Measurements from ENCODE around the gene ZSCAN9.

ZSCAN9 gene

GRCh38 chr6:28225056-28225834 is at the start of gene ZSCAN9:
TSS of gene ZSCAN9 (plus strand) at chr6:28225275. CDS start at chr6:28227085, 1,810 bp downstream.
- no peak for FAIRE-seq

- no peak for FAIRE-seq
These were observed 48.7 kb upstream of the ZSCAN9 start for GRCh38 chr6:28176373-28176772.

- no peak for FAIRE-seq
These were observed 42.8 kb upstream of the ZSCAN9 start for GRCh38 chr6:28182255-28182654.

GRCh38 chr6:28188111-28188979 is 36.7 kb upstream of the ZSCAN9 start:
- no peak for FAIRE-seq

- FAIRE-seq = no peak
These were observed 25.1 kb upstream of the ZSCAN9 start for GRCh38 chr6:28200020-28200419.

- no peak for FAIRE-seq
These were observed 21.9 kb upstream of the ZSCAN9 start for GRCh38 chr6:28203201-28203600.

GRCh38 chr6:28205879-28206278 is 19.2 kb upstream of the ZSCAN9 start:
- FAIRE-seq = no peak

GRCh38 chr6:28206527-28206926 is 18.5 kb upstream of the ZSCAN9 start:
- no peak for FAIRE-seq

- FAIRE-seq = no peak
These were observed 18.1 kb upstream of the ZSCAN9 start for GRCh38 chr6:28206928-28207509.

GRCh38 chr6:28207510-28208110 is 17.5 kb upstream of the ZSCAN9 start:
- FAIRE-seq = no peak

GRCh38 chr6:28208111-28208659 is 16.9 kb upstream of the ZSCAN9 start:
- FAIRE-seq = no peak

GRCh38 chr6:28209753-28210535 is 15.1 kb upstream of the ZSCAN9 start:
- FAIRE-seq = no peak

- FAIRE-seq = no peak
These were observed 13.1 kb upstream of the ZSCAN9 start for GRCh38 chr6:28211840-28212509.

- no peak for FAIRE-seq
These were observed 12.4 kb upstream of the ZSCAN9 start for GRCh38 chr6:28212510-28213212.

GRCh38 chr6:28213213-28213523 is 11.9 kb upstream of the ZSCAN9 start:
- FAIRE-seq = no peak

- no peak for FAIRE-seq
These were observed 9.7 kb upstream of the ZSCAN9 start for GRCh38 chr6:28215425-28215824.

- FAIRE-seq = no peak
These were observed 7.2 kb upstream of the ZSCAN9 start for GRCh38 chr6:28217890-28218289.

- no peak for FAIRE-seq
These were observed 6.5 kb upstream of the ZSCAN9 start for GRCh38 chr6:28218312-28219248.

- FAIRE-seq = no peak
These were observed 4.6 kb upstream of the ZSCAN9 start for GRCh38 chr6:28220257-28221133.
